ENCODE data around the gene U2AF1L4.

Gene U2AF1L4

DNA sequence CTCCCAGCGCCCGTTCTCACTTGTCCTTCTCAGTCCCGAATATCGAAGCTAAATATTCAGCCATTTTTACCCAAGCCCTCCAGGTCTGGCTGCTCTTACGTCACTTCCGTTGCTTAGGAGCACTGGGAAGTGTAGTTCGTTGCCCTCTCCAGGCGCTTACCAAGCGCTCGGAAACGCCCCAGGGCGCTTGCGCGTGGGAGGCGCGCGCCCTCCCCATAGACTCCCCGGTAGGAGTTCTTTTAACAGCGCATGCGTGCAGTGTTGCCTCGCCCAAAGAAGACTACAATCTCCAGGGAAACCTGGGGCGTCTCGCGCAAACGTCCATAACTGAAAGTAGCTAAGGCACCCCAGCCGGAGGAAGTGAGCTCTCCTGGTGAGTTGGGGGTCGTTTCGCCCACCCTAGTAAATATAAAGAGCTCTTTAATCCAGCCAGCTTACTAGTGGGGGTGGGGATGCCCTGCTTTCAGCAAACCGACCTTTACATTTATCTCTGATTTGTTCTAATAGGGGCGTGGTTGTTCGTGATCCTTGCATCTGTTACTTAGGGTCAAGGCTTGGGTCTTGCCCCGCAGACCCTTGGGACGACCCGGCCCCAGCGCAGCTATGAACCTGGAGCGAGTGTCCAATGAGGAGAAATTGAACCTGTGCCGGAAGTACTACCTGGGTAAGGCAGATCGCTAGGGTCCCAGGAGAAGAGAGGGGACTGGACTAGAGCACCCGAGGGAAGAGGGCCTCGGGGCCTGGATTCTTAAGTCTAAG is at the start of gene U2AF1L4, which contains the start of gene PSENEN:
Gene U2AF1L4, minus strand, starts transcription at position 91 of the 759 bp plus-strand sequence. Its CDS starts 27 bp downstream, at position 64.
Gene PSENEN, plus strand, starts transcription at position 324 of the 759 bp plus-strand sequence. Its CDS starts 280 bp downstream, at position 604.
- DNase-seq (ENCODE audit: low read depth): peak; percentile 99

DNA sequence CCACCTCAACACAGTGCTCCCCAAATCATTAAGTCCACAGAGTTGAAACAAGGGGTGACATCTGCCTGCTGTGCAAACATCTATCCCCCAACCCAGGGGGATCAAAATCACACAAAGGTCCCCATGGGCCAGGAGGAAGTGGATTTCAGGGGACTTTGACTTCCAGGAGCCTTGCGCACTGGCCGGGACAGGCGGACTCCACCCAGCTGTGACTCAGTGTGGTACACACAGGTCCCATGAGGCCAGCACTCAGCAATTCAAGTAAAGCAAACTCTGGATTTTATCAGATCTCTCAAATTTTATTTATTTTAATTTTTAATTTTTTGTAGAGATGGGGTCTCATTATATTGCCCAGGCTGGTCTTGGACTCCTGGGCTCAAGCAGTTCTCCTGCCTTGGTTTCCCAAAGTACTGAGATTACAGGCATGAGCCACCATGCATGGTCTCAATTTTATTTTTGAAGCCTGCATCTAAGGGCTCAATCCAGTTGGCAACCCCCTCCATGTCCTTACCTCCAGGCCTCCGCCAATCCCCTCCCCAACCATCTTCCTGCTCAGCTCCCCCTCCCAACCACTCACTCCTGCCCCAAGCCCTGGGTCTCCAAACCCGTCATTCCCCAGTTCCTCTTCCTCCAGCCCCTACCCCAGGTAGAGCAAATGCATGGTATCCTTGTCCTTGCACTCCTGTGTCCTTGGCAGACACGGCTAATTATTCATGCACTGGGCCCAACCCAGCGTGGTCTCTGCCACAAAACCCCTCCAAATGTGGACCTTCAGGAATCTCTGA is 48.4 kb upstream of the U2AF1L4 start:
- no peak for DNase-seq (ENCODE audit: low read depth)

- no peak for DNase-seq (ENCODE audit: low read depth)
These were observed 47.7 kb upstream of the U2AF1L4 start for GRCh38 chr19:35792888-35793287.

DNA sequence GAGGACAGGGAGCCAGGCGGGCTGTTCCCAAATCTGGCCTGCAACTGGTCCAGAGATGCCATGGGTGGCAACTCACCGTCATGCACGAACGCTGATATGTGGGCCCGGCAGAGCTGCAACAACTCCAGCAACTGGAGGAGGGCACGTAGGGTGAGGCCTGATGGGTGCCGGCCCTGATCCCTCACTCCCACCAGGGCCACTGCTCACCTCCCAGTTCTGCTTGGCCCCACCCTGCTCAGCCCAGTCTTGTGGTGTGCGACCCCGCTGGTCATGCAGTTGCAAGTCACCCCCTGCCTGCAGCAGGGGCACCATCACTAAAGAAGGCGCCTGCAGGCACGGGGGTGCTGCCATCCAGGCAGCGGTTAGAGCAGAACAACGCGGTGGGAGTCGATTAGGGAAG is 47.1 kb upstream of the U2AF1L4 start:
- no peak for DNase-seq (ENCODE audit: low read depth)

DNA sequence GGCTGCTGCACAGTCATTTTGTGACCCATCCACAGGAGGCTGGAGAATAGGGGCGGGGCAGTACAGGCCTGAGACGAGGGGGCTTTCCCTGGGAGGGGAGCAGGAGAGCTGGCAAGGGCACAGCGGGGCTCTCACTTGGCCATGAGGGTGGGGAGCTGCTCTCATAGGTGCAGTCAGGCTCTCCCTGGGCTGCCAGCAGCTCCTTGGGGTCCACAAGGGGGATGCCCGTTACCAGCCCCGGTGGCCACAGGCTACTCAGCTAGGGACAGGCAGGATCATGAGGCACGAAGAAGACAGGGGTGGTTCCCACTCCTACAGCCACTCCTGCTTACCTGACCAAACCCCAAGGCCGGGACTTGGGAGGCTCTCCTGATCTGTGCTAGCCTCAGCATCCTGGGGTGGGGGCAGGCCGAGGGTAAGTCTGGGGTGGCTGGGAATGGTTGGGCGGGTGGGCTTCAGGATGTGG is 46.6 kb upstream of the U2AF1L4 start:
- DNase-seq (ENCODE audit: low read depth): no peak

DNA sequence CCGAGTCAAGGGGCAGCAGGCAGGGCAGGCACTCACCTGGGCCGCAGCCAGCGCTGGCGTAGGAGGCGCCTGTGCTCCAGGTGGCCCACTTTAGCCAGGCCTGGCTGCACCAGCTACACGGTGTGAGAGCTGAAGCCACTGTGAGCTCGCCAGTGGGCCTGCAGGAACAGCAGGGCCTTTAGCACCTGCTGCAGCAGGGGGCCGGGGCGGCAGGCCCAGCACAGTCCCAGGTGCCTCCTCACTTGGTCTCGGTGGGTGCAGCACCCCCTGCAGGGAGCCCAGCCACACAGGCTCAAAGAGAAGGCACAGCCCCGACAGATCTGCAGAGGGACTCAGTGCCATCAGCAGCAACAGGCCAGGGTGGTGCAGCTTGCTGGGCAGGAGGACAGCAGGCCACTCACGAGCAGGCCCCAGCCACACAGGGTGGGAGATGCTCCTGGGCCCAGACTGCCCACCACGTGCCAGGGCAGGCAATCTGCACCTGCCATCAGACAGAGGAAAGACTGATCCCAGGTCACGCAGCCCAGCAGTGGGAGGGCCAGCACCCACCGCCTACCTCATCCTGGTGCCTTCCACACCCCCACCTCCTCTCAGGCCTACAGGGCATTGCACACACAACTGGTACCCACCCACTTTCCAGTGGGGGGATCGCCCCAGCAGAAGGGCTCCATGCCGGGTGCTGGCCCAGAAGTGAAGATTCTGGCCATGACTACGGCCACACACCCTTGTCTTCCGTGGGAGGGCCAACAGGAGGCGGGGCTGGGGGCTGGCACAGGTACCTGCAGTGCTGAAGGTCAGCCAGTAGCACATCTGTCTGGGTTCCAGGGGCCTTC is 46.0 kb upstream of the U2AF1L4 start:
- no peak for DNase-seq (ENCODE audit: low read depth)

DNA sequence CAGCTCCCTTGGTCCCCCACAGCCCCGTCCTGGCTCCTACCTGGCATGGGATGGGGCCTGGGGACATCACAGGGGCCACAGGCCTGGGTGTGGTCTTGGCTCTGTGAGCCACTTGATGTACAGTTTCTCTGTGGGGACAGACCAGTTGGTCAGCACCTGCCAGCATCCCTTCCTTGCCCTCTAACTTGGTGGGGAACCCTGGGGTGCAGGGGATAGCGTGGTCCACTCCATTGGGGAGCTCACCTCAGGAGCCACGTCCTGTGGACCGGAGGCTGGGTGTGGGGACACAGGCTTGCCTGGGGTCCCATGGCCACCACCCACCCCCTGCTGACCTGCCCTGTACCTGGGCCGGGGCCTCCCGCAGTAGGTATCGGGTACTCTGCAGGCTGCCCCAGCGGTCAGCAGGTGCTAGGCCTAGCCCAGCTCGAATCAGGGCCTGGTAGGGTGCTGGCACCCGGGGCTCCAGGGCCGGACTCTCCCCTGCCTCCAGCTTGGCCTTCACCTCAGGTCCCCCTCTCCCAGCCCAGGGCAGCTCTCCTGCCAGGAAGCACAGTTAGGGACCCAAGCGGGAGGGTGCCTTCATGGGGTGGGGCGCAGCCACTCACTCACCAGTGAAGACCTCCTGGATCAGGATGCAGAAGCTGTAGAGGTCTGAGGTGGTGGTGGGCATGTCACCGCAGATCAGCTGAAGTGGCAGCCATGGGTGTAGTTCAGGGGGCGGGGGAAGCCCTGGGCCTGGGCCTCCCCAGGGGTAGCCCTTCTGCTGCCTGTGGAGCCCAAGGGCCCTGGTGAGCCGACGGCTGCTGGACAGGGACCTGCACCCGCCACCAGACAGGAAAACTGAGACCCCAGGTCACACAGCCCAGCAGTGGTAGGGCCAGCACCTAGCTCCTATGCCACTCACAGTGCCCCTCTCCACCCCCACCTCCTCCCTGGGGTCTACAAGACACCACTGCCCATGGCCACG is 45.0 kb upstream of the U2AF1L4 start:
- DNase-seq (ENCODE audit: low read depth): no peak

GRCh38 chr19:35789195-35789977 is 44.2 kb upstream of the U2AF1L4 start:
- no peak for DNase-seq (ENCODE audit: low read depth)

DNA sequence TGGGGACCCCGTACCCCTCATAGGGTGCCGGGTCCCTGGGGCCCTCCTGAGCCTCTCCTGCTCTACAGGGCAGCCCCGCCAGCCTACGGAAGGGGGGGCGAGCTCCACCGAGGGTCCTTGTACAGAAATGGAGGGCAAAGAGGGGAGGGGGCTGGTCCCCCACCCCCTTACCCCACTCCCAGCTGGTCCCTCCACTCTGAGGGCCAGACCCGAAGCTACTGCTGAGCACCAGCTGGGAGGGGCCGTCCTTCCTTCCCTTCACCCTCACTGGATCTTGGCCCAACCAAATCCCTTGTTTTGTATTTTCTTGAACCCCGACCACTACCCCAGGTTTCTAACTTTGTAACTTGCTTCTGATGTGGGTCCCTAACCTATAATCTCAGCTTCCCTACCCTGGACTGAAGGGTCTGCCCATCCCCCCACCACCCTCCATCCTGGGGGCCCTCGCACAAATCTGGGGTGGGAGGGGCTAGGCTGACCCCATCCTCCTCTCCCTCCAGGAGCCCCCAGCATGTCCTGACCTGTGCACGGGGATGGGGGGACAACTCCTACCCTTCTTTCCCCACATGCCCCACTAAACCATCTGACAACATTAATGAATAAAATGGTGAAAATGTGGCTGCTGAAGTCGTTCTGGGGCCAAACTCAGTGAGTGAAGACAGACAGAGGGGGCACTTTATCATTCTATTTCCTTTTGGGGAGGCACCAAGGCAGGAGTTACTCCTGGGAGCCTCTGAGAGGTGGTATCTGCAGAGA is 43.2 kb upstream of the U2AF1L4 start:
- no peak for DNase-seq (ENCODE audit: low read depth)

GRCh38 chr19:35787227-35787799 is 42.1 kb upstream of the U2AF1L4 start:
- no peak for DNase-seq (ENCODE audit: low read depth)

DNA sequence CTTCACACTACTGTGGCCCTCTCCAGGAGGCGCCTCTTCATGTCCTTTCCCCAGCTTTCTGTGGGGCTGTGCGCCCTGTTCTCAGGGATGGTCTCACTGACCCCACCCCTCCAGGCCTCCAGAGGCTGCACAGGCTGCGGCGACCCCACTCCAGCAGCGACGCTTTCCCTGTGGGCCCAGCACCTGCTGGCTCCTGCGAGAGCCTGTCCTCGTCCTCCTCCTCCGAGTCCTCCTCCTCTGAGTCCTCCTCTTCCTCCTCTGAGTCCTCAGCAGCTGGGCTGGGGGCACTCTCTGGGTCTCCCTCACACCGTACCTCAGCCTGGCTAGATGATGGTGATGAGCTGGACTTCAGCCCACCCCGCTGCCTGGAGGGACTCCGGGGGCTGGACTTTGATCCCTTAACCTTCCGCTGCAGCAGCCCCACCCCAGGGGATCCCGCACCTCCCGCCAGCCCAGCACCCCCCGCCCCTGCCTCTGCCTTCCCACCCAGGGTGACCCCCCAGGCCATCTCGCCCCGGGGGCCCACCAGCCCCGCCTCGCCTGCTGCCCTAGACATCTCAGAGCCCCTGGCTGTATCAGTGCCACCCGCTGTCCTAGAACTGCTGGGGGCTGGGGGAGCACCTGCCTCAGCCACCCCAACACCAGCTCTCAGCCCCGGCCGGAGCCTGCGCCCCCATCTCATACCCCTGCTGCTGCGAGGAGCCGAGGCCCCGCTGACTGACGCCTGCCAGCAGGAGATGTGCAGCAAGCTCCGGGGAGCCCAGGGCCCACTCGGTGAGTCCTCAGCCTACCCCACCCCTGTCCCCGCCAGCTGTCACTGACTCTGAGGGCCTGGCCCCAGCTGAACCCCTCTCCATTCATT is 41.3 kb upstream of the U2AF1L4 start:
- no peak for DNase-seq (ENCODE audit: low read depth)

- DNase-seq (ENCODE audit: low read depth): no peak
These were observed 40.1 kb upstream of the U2AF1L4 start for GRCh38 chr19:35785339-35785627.

DNA sequence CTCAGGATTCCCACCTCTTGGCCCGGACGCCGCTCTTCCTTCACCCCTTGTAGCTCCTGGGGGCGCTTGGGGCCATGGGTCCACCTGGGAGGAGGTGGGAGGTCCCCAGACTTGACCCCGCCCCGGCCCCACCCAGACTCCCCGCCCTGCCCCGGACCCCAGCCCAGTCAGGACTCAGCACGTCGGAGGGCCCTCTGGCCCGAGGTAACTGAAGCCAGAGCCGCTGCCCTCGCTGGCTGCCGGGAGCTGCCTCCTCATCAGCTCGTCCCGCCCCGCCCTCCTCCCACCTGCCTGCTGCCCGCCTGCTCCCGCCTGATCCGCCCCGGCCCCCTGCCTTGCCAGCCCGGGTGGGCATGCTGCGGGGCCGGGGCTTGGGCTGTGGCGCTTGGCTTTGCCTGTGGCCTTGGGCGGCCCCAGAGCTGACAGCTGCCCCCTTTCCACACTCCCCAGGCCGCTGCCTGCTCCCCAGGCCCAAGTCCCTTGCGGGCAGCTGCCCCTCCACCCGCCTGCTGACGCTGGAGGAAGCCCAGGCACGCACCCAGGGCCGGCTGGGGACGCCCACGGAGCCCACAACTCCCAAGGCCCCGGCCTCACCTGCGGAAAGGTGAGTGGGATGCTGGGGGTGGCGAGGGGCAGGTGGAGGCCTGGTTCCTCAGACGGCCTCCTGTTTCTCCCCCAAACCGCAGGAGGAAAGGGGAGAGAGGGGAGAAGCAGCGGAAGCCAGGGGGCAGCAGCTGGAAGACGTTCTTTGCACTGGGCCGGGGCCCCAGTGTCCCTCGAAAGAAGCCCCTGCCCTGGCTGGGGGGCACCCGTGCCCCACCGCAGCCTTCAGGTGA is 39.5 kb upstream of the U2AF1L4 start:
- DNase-seq (ENCODE audit: low read depth): no peak

DNA sequence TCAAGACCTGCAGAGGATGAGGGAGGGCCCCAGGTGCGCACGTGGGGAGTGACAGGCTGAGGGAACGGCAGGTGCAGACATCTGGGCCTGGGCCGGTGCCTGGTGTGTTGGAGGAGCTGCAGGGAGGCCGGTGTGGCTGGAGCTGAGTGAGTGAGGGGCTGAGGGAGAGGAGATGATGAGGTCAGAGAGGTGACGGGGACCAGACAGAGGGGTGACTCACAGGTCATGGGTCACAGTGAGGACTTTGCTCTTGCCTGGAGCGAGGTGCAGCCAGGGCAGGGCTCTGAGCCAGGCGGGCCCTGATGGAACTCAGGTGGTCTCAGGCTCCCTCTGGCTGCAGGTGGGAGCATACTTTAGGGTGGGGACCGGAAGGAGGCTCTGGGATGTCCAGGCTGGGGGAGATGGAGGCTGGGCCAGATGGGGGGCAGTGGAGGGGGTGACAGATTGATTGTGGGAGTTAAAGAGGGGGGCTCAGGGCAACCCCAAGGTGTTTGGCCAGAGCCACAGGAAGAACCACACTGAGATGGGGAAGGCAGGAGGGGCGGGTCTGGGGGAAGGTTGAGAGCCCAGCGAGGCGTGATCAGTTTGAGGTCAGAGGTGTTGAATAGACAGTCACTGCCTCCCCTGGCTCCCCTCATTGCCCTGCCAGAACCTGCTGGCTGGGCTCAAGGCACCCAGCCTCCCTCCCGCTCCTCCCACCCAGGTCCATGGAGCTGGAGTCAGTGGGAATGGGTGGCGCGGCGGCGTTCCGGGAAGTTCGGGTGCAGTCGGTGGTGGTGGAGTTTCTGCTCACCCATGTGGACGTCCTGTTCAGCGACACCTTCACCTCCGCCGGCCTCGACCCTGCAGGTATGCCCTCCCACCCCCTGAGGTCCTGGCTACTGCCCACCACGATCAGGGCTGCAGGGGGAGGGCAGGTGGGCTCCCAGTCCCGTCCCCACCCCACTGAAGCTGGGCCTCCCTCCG is 38.5 kb upstream of the U2AF1L4 start:
- no peak for DNase-seq (ENCODE audit: low read depth)

DNA sequence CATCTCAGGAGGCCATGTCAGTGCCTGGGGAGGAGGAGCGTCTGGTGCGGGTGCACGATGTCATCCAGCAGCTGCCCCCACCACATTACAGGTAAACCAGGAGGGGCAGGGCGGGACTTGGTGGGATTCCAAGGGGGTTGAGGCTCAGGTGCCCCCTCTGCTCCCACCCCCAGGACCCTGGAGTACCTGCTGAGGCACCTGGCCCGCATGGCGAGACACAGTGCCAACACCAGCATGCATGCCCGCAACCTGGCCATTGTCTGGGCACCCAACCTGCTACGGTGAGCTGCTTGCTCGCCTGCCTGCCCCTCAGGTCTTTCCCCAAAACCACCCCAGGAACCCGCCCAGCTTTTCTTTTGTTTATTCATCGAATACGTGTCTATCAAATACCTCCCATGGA is 37.4 kb upstream of the U2AF1L4 start:
- DNase-seq (ENCODE audit: low read depth): no peak

DNA sequence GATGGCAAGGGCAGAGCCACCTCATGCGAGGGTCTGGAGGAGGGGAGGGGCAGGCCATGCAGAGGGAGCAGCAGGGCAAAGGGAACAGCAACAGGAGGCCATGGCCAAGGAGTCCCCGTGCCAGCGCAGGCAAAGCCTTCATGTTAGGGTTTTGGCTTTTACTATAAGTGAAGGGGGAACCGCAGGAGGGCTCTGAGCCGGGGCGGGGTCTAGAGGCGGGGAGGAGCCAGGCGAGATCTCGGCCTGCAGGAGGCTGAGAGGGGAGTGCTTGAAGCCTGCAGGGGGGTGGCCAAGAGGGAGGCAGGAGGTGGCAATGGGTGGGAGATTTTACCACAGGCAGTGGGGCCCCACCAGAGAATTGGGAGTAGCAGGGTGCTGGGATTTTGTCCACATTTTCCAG is 36.4 kb upstream of the U2AF1L4 start:
- no peak for DNase-seq (ENCODE audit: low read depth)

Data from GM04504 (cell line).